Transverse colon (tissue), 4 donors: ENCODE data around the gene TMEM174.

Source experiments
- EP300 ChIP-seq: sonication (generic); formaldehyde crosslinking; IDR thresholded peaks from one replicate; pipeline ENCODE4 v1.6.1; 2017; ENCODE audit warnings: antibody characterized with exemption, low read depth
- POLR2A ChIP-seq: fragments of 450-650 bp; IDR thresholded peaks from one replicate; pipeline ENCODE4 v1.6.1; 2016; ENCODE audit warnings: antibody characterized with exemption, mild to moderate bottlenecking, moderate library complexity
- POLR2AphosphoS5 ChIP-seq, 3 donors: sonication (generic); formaldehyde crosslinking; IDR thresholded peaks; one replicate each; pipeline ENCODE4 v1.6.1; 2016; ENCODE audit warnings: antibody characterized with exemption in 3 of 3
- TF ChIP-seq, protein P1 (sequence below), 5 experiments: fragments of 200-600 bp in 3 of 5; fragments of 450-650 bp in 2 of 5; sonication (generic) in 3 of 5; IDR thresholded peaks; 1 replicate in 2 of 5; 2 replicates in 3 of 5; pipeline ENCODE4 v1.5.1; 2016 to 2017; ENCODE audit warnings: antibody characterized with exemption in 5 of 5, inconsistent platforms in 3 of 5, mild to moderate bottlenecking in 2 of 5, moderate library complexity in 1 of 5

DNA sequence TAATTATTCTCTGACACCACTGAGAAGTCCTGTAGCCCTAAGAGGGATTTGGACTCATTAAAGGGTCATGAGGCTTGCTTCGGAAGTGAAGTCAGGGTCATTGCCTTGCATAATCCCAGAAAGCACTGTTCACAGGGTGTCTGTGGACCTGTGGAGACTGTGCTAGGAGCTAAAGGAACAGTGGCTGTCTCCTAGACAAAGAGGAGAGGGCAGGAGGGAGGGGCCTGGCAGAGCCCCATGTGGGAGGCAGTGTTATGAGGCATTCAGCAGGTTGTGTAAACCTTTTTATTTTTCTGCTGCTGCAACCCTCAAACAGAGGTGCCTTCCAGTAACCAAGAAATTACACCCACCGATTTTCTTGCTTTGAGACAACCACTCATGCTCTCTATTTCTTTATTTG lies 3.3 kb downstream of the TMEM174 start:
- TF ChIP-seq, protein P1, sequence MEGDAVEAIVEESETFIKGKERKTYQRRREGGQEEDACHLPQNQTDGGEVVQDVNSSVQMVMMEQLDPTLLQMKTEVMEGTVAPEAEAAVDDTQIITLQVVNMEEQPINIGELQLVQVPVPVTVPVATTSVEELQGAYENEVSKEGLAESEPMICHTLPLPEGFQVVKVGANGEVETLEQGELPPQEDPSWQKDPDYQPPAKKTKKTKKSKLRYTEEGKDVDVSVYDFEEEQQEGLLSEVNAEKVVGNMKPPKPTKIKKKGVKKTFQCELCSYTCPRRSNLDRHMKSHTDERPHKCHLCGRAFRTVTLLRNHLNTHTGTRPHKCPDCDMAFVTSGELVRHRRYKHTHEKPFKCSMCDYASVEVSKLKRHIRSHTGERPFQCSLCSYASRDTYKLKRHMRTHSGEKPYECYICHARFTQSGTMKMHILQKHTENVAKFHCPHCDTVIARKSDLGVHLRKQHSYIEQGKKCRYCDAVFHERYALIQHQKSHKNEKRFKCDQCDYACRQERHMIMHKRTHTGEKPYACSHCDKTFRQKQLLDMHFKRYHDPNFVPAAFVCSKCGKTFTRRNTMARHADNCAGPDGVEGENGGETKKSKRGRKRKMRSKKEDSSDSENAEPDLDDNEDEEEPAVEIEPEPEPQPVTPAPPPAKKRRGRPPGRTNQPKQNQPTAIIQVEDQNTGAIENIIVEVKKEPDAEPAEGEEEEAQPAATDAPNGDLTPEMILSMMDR (IDR thresholded peaks at IDR 0.05): no peak
- TF ChIP-seq EP300 (no peak), POLR2AphosphoS5 (IDR thresholded peaks at IDR 0.05) (no peak), POLR2A (no peak)
